Lower lobe of right lung (tissue), 2 donors: ENCODE data around the gene TM7SF2. TPM values are rescaled to one million over a fixed set of nuclear protein-coding genes. Genes with fewer than 3 reads are reported as not detected.

Experiments
- ATAC-seq, 2 donors: fragments of 200-7000 bp; cut with Tn5 transposase; one replicate each; pipeline ENCODE4 v1.9.1; 2020 to 2022; ENCODE audit warnings: mild to moderate bottlenecking in 2 of 2, moderate library complexity in 2 of 2
- DNase-seq: peaks from one replicate; pipeline ENCODE4 v3.0.0-alpha.2; 2020
- H3K27ac ChIP-seq: fragments of 200-600 bp; one replicate; pipeline ENCODE4 v1.8.0; 2022
- H3K27me3 ChIP-seq: fragments of 200-600 bp; one replicate; pipeline ENCODE4 v1.8.0; 2022; ENCODE audit warnings: low read depth
- H3K36me3 ChIP-seq: fragments of 200-600 bp; one replicate; pipeline ENCODE4 v1.8.0; 2022; ENCODE audit warnings: mild to moderate bottlenecking
- H3K4me1 ChIP-seq: fragments of 200-600 bp; one replicate; pipeline ENCODE4 v1.8.0; 2022
- H3K4me3 ChIP-seq: fragments of 200-600 bp; one replicate; pipeline ENCODE4 v1.8.0; 2022; ENCODE audit warnings: mild to moderate bottlenecking
- H3K9me3 ChIP-seq: fragments of 200-600 bp; one replicate; pipeline ENCODE4 v1.8.0; 2022
- intact Hi-C: fragments of 100-400 bp; cut with DNase I; formaldehyde crosslinking; loops from one replicate; pipeline ENCODE4 v1.11.0; 2022
- total RNA-seq: library from RNA; stranded (reverse); fragmentation: NEBNext Ultra II Directional; extraction: Animal tissue kit (Norgen Biotek cat#: 25700); gene quantifications from one replicate; pipeline ENCODE4 v1.2.1, GENCODE V29; 2021
- TF ChIP-seq, protein P1 (sequence below): fragments of 200-600 bp; IDR thresholded peaks from one replicate; pipeline ENCODE4 v1.8.0; 2022; ENCODE audit warnings: antibody characterized with exemption, mild to moderate bottlenecking
- donor health status: DM: no; HTN: yes; CAD: no; lungs with severe emphysema.

TM7SF2 gene
- total RNA-seq, 1 donor from 2014 or later: 38.8 TPM

DNA sequence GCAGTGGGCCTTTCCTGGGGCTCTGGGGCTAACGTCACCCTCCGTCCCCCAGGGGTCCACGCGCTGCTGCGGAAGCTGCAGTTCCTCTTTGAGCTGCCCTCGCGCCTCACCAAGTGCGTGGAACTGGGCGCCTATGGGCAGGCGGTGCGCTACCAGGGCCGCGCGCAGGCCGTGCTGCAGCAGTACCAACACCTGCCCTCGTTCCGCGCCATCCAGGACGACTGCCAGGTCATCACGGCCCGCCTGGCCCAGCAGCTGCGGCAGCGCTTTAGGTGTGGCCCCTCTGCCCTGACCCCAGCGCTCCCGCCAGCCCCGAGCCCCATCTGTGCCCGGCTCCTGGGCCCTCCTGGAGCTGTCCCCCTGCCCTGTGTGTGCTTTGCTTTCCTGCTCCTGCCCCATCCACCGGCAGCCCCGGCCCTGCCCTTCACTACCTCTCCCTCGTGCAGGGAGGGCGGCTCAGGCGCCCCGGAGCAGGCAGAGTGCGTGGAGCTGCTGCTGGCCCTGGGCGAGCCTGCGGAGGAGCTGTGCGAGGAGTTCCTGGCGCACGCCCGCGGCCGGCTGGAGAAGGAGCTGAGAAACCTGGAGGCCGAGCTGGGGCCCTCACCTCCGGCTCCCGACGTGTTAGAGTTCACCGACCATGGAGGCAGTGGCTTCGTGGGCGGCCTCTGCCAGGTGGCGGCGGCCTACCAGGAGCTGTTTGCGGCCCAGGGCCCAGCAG lies 3.8 kb upstream of the TM7SF2 start:
- TF ChIP-seq, protein P1, sequence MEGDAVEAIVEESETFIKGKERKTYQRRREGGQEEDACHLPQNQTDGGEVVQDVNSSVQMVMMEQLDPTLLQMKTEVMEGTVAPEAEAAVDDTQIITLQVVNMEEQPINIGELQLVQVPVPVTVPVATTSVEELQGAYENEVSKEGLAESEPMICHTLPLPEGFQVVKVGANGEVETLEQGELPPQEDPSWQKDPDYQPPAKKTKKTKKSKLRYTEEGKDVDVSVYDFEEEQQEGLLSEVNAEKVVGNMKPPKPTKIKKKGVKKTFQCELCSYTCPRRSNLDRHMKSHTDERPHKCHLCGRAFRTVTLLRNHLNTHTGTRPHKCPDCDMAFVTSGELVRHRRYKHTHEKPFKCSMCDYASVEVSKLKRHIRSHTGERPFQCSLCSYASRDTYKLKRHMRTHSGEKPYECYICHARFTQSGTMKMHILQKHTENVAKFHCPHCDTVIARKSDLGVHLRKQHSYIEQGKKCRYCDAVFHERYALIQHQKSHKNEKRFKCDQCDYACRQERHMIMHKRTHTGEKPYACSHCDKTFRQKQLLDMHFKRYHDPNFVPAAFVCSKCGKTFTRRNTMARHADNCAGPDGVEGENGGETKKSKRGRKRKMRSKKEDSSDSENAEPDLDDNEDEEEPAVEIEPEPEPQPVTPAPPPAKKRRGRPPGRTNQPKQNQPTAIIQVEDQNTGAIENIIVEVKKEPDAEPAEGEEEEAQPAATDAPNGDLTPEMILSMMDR: no peak
- H3K4me3 ChIP-seq: no peak overlapping the region
- H3K27me3 ChIP-seq: no peaks in the 10 kb centered on the region
- H3K36me3 ChIP-seq: peaks cover 42% of the 10 kb centered on the region
- H3K27ac ChIP-seq: no peak overlapping the region
- peaks cover 39% of the 10 kb centered on the region for H3K4me1 ChIP-seq
- DNase-seq: no peak
- ATAC-seq: no peak
- intact Hi-C loops: no loop called here
- no peaks in the 10 kb centered on the region for H3K9me3 ChIP-seq

DNA sequence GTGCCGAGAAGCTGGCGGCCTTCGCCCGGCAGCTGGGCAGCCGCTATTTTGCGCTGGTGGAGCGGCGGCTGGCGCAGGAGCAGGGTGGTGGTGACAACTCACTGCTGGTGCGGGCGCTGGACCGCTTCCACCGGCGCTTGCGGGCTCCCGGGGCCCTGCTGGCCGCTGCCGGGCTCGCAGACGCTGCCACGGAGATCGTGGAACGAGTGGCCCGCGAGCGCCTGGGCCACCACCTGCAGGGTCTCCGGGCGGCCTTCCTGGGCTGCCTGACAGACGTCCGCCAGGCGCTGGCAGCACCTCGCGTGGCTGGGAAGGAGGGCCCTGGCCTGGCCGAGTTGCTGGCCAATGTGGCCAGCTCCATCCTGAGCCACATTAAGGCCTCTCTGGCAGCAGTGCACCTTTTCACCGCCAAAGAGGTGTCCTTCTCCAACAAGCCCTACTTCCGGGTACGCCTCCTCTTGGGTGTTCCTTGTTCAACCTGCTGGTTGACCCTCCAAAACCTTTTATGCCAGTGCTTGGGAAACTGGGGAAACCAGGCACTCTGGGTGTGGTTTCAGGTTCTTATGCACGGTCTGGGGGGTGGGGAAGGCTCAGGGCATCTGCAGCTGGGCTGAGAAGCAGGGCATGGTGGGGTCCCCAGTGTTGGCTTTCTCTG lies 3.1 kb upstream of the TM7SF2 start:
- no peak overlapping the region for H3K27ac ChIP-seq
- H3K4me3 ChIP-seq: no peak overlapping the region
- peaks cover 46% of the 10 kb centered on the region for H3K4me1 ChIP-seq
- TF ChIP-seq, protein P1: no peak
- no peaks in the 10 kb centered on the region for H3K27me3 ChIP-seq
- intact Hi-C loops: no loop called here
- H3K36me3 ChIP-seq: peaks cover 42% of the 10 kb centered on the region
- no peaks in the 10 kb centered on the region for H3K9me3 ChIP-seq
- ATAC-seq: no peak
- no peak for DNase-seq

DNA sequence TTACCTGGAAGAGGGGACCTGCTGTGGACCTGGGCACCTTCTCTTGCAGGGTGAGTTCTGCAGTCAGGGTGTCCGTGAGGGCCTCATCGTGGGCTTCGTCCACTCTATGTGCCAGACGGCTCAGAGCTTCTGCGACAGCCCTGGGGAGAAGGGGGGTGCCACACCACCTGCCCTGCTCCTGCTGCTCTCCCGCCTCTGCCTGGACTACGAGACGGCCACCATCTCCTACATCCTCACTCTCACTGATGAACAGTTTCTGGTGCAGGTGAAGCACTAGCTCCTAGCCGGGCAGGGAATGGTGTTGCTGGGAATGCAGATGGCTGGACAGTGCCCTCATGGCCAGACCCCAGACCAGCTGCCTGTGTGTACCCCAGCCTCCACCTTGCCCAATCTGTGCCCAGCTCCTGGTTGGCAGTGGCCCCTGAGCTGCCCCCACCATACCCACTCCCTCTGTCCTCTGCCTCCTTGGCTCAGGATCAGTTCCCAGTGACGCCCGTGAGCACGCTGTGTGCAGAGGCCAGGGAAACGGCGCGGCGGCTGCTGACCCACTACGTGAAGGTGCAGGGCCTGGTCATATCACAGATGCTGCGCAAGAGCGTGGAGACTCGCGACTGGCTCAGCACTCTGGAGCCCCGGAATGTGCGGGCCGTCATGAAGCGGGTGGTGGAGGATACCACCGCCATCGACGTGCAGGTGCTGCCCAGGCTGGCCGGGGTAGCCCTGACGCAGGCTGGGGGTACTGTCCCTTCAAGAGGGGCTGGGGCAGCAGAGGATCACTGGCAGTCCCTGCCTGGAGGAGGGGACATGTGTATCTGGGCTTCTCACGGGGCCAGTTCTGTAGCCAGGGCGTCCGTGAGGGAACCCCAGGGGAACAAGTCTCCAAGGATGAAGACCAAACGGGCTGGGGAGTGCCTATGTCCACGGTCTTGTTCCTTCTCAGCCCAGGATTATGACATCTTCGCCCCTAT lies 2.2 kb upstream of the TM7SF2 start:
- no peak for DNase-seq
- no peak overlapping the region for H3K27ac ChIP-seq
- H3K27me3 ChIP-seq: no peaks in the 10 kb centered on the region
- peaks cover 40% of the 10 kb centered on the region for H3K4me1 ChIP-seq
- intact Hi-C loops: no loop called here
- no peak for ATAC-seq
- H3K4me3 ChIP-seq: no peak overlapping the region
- peaks cover 42% of the 10 kb centered on the region for H3K36me3 ChIP-seq
- TF ChIP-seq, protein P1: no peak
- no peaks in the 10 kb centered on the region for H3K9me3 ChIP-seq

DNA sequence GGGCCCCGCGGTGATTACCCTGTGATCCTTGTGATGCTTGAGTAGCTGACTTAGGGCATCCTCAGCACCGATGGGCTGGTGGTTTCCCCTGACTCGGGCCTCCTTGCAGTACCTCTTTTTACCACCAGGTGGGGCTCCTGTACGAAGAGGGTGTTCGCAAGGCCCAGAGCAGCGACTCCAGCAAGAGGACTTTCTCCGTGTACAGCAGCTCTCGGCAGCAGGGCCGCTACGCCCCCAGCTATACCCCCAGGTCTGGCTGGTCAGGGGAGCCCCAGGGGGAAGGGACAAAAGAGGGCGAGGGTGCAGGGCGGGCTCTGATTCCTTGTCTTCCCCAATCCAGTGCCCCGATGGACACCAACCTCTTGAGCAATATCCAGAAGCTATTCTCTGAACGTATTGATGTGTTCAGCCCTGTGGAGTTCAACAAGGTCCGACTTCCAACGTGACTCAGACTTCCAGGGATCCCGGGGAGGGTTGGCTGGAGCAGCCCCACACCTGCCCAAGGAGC lies 1.3 kb upstream of the TM7SF2 start:
- TF ChIP-seq, protein P1: peak; percentile 99
- ATAC-seq: peak; percentile 65 to 79
- no peaks in the 10 kb centered on the region for H3K9me3 ChIP-seq
- H3K27ac ChIP-seq: peak overlapping the region; percentile 44
- H3K4me3 ChIP-seq: peak overlapping the region; percentile 14
- H3K36me3 ChIP-seq: peaks cover 36% of the 10 kb centered on the region
- DNase-seq: peak; percentile 89
- peaks cover 34% of the 10 kb centered on the region for H3K4me1 ChIP-seq
- intact Hi-C loops: no loop called here
- no peaks in the 10 kb centered on the region for H3K27me3 ChIP-seq

DNA sequence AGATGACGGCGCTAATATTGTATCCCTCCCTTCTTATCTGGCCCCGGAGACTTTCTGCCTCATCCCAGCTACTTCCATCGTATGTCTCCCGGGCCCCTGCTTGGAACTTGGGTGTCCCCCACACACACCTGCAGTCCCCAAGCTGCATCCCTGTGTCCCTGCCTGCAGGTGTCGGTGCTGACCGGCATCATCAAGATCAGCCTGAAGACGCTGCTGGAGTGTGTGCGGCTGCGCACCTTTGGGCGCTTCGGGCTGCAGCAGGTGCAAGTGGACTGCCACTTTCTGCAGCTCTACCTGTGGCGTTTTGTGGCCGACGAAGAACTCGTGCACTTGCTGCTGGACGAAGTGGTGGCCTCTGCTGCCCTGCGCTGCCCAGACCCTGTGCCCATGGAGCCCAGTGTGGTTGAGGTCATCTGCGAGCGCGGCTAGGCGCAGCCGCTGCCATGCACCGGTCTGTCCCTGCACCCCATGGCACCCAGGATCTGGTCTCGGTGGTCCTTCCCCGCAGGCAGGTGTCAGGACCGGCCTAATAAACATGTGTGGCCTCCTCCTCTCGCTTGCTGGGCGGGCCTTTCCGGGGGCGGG lies 421 bp upstream of the TM7SF2 start:
- Histone ChIP-seq H3K27me3 (no peaks in the 10 kb centered on the region), H3K4me3 (peak overlapping the region; percentile 60), H3K27ac (no peak overlapping the region), H3K36me3 (peaks cover 41% of the 10 kb centered on the region), H3K9me3 (no peaks in the 10 kb centered on the region), H3K4me1 (peaks cover 41% of the 10 kb centered on the region)
- ATAC-seq (no peak), DNase-seq (no peak)
- TF ChIP-seq, protein P1: no peak
- intact Hi-C loops: no loop called here
